ENCODE data around the gene UBA1. TPM values are rescaled to one million over a fixed set of nuclear protein-coding genes. Genes with fewer than 3 reads are reported as not detected.

The UBA1 gene
- total and polyA plus RNA-seq, 2 donors (not counting 3 experiments of a cell fraction or from before 2014, with no cell fraction given): 237 to 297 TPM

- H3K4me3 ChIP-seq (replicated peaks in 1 of 3; ENCODE audit: insufficient read depth in 1 of 3, low read depth in 1 of 3, low read length in 3 of 3): peak overlapping the region; percentile 81 to 92 (median 84)
- peak overlapping the region; percentile 87 for H3K4me2 ChIP-seq (ENCODE audit: insufficient read depth, low read length)
- H3K9me1 ChIP-seq (replicated peaks; ENCODE audit: control insufficient read depth, extremely low read depth, insufficient read depth, low read length): no peaks in the 10 kb centered on the region
- dilution Hi-C loops (cut with MboI; ENCODE audit: extremely low pct_ligation_motif_present, low sequenced_read_pairs) (no loop called here), intact Hi-C loops (cut with micrococcal nuclease) (loop anchor here (1.0 kb wide), 1 partner anchor 16 kb away; no protein-coding TSS in a partner anchor)
- peak overlapping the region; percentile 70 for H3K27ac ChIP-seq (ENCODE audit: insufficient read depth, low read depth, low read length)
- no peak overlapping the region for H2AFZ ChIP-seq (ENCODE audit: low read depth, low read length)
- H3K4me1 ChIP-seq (ENCODE audit: control insufficient read depth, extremely low read depth, insufficient read depth, low read length): peaks cover 17% of the 10 kb centered on the region
- H3K27me3 ChIP-seq (ENCODE audit: control insufficient read depth in 2 of 2, insufficient read depth in 2 of 2, low read length in 2 of 2): no peaks in the 10 kb centered on the region
- peak; percentile 54 for FAIRE-seq
- peak overlapping the region; percentile 86 for H3K9ac ChIP-seq (replicated peaks; ENCODE audit: extremely low read depth, insufficient read depth, low read length)
- TF ChIP-seq JUN (IDR thresholded peaks at IDR 0.05; ENCODE audit: borderline replicate concordance, insufficient read depth, insufficient read length, low read depth): no peak
- TF ChIP-seq CTCF (IDR thresholded peaks at IDR 0.05; ENCODE audit: extremely low read depth in 1 of 2, insufficient read depth in 1 of 2, low read depth in 1 of 2, low read length in 2 of 2): no peak
- no peak for DNase-seq (ENCODE audit: low read depth, low spot score)
- no TSS peak for BruUV-seq (replicated peaks)
- H3K79me2 ChIP-seq (ENCODE audit: control insufficient read depth, insufficient read depth, low read length): peaks cover 63% of the 10 kb centered on the region
- H4K20me1 ChIP-seq (replicated peaks; ENCODE audit: control insufficient read depth, extremely low read depth, insufficient read depth, low read length): no peaks in the 10 kb centered on the region
- POLR2A ChIA-PET: interaction anchor here (0.6 to 1.6 kb wide), 2 partner anchors 10 to 386 kb away, joined by 3 to 4 read pairs; no protein-coding TSS in a partner anchor
- no peaks in the 10 kb centered on the region for H3K9me3 ChIP-seq (replicated peaks; ENCODE audit: control insufficient read depth, insufficient read depth, low read length)
- H3K36me3 ChIP-seq (ENCODE audit: control insufficient read depth in 2 of 2, extremely low read depth in 1 of 2, insufficient read depth in 2 of 2, low read length in 2 of 2): peaks cover 0 to 7% of the 10 kb centered on the region in 2 experiments
- CTCF ChIA-PET: interaction anchor here (0.9 to 1.3 kb wide), 3 partner anchors 11 to 72 kb away, joined by 3 to 11 read pairs (median 4); no protein-coding TSS in a partner anchor
These were observed 48.1 kb upstream of the UBA1 start for GRCh38 chrX:47145395-47146120.

All from endothelial cell of umbilical vein (primary cell).